ENCODE data around the gene SYT1.

The SYT1 gene

DNA sequence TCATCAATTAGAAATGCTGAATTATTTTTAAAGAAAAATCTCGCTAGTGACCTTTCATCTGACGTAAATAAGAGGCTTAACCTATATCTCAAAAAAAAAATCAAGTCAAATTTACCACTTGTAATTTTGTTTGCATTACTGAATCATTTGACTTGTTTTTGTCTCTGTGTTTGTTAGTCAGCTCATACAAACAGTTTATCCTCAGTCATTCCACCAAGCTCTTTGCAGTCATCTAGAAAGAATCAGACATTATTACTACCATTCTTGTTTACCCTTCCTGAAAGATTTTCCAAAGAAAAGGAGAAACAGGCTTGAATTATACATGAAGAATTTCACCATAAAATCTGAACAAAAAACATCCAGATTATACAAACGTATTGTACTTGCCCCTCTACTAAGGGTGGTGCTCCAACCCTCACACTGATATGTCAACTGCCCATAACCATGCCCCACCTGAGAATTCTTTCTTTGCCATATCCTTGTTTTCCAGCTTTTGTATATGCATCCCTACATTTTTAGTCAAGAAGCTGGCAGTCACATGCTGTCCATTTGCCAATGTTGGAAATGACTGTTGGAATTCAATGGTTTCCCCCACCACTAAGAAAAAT, 569.0 kb downstream of the SYT1 start:
- no peak for TF ChIP-seq ZNF274 (IDR thresholded peaks at IDR 0.05; ENCODE audit: low read depth, low read length)
- no peak overlapping the region for H3K4me3 ChIP-seq (ENCODE audit: low read length)

DNA sequence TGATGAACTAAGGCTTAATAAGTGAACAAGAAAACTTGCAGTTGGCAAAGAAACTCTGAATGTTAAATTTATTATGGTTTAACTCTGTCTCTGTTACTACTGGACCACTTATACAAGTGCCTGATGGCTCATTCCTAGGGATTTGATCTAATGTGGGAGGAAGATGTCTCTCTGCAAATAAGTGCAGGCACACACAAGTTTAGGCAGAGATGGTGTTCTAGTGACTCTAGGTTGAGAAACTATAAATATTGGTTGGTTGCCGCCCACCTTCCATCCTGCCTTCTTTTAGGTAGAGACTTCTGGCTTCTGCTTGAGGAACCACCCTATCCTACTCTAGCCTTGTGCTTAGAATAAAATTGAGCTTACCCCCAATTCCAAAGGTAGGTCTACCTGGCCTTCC, 570.0 kb downstream of the SYT1 start:
- no peak for TF ChIP-seq ZNF274 (IDR thresholded peaks at IDR 0.05; ENCODE audit: low read depth, low read length)
- no peak overlapping the region for H3K4me3 ChIP-seq (ENCODE audit: low read length)

DNA sequence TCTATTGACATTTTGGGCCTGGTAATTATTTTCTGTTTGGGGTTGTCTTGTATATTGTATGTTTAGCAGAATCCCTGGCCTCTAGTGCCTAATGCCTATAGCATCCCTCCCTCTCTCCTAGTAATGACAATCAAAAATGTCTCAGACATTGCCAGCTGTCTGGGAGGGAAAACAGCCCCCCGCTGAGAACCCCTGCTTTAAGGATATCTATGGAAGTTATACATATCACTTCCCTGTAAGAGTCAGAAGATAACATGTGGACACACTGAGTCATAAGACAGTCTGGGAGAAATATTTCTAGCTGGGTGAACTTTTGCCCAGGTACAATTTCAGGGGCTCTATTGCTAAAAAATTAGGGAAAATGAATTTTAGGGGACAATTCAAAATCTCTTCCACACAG, 571.2 kb downstream of the SYT1 start:
- no peak overlapping the region for H3K4me3 ChIP-seq (ENCODE audit: low read length)
- TF ChIP-seq ZNF274 (IDR thresholded peaks at IDR 0.05; ENCODE audit: low read depth, low read length) = no peak

DNA sequence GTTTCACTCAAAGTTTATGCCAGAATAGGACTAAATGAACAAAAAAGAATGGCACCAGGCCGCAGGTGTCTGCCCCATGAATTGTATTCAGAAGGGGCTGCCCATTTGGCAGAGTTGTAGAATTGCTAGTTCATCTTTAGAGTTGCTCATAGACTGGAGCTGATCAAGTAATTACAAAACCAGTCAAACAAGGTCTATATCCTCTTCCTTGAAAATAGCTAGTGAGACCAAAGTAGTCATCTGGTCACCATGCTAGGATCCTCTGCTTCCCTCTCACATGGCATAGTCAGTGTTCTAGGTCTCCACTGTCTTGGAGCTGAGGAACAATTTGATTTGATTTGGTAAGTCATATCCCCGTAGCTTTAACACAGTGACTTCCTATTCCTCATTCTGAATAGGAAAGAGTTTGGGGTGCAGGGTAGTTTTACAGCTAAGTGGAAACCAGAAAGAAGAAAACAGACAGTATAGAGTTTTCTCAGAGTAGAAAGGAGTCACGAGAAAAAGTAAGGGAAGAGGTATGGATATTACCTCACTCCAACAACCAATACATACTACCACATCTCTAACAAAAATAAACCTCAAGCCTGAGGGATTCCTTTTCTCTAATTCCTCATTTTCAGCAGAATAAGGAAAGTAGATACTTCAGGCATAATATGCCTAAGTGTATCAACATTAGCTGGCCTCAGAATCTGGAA, 574.1 kb downstream of the SYT1 start:
- no peak overlapping the region for H3K4me3 ChIP-seq (ENCODE audit: low read length)
- TF ChIP-seq ZNF274 (IDR thresholded peaks at IDR 0.05; ENCODE audit: low read depth, low read length) = no peak

DNA sequence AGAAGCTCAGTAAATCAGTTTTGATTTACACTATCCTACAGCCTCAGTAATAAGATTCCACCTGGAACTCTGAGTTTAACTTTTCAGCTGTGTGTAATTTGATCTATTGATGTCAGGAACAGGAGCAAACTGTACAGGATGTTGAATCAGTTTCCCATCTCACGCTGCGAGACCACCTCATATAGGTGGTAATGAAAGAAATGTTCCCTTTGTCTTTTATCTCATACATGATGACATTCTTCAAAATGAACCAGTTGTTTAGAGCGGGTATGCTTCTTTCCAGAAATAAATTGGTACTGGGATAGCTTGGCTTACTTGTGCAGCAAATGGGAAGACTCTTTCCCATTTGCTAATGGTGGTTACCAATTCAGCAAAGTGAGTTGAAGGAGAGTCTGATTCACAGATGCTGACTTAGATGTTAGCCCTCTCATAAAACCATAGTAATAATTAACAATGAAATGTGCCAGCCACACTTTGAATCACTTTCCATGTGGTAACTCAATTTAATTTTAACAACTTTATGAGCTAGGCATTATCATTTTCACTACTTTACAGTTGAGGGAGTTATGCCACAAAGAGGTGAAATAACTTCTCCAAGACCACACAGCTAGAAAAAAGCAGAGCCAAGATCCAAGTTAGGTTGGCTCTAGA, 574.7 kb downstream of the SYT1 start:
- TF ChIP-seq ZNF274 (IDR thresholded peaks at IDR 0.05; ENCODE audit: low read depth, low read length) = no peak
- H3K4me3 ChIP-seq (ENCODE audit: low read length) = no peak overlapping the region

DNA sequence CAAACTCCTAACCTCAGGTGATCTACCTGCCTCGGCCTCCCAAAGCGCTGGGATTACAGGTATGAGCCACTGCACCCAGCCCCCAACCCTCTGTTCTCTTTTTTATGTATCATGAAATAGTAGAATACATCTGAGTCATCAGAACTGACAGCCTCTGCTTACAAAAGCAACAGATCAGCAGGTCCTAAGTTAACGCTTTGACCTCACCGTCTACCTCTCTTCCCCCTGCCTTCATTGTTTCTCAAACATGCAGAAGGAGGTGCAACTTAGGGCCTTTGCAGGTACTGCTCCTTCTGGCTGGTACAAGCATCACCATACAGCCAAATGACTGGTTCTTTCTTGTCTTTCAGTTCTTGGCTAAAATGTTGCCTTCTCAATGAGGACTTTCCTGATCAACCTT, 577.0 kb downstream of the SYT1 start:
- no peak overlapping the region for H3K4me3 ChIP-seq (ENCODE audit: low read length)
- no peak for TF ChIP-seq ZNF274 (IDR thresholded peaks at IDR 0.05; ENCODE audit: low read depth, low read length)

DNA sequence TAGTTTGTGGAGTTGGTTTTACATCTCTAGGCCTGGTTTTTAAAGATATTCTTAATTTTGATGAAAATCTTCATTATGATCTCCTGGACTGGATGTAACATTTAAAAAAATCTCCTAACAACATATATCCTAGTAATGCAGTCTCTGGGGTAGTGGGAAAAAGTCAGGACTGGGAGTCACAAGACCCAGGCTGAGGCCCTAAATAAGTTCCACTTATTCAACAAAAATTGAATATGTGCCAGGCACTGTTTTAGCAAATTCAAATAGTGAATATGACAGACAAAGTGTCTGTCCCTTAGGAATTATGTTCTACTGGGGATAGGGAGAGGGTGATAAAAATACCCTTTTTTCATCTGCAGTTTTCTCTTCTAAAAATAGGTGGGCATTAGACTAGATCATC, 577.8 kb downstream of the SYT1 start:
- no peak overlapping the region for H3K4me3 ChIP-seq (ENCODE audit: low read length)
- TF ChIP-seq ZNF274 (IDR thresholded peaks at IDR 0.05; ENCODE audit: low read depth, low read length) = no peak

DNA sequence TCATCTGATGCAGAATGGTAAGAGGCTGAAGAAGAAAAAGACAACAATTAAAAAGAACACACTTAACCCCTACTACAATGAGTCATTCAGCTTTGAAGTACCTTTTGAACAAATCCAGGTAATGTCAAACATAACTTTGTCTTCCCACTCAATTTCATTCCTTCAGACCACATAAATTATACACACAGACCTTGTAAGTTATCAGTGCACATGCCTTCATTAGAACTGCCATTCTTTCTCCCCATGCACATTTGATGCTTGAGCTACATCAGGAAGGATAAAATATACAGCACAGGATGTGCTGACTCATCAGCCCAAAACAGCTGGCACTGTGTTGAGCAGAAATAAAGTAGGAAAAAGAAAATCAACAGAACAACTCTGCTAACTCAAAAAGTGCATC, 579.5 kb downstream of the SYT1 start:
- no peak overlapping the region for H3K4me3 ChIP-seq (ENCODE audit: low read length)
- TF ChIP-seq ZNF274 (IDR thresholded peaks at IDR 0.05; ENCODE audit: low read depth, low read length) = no peak

DNA sequence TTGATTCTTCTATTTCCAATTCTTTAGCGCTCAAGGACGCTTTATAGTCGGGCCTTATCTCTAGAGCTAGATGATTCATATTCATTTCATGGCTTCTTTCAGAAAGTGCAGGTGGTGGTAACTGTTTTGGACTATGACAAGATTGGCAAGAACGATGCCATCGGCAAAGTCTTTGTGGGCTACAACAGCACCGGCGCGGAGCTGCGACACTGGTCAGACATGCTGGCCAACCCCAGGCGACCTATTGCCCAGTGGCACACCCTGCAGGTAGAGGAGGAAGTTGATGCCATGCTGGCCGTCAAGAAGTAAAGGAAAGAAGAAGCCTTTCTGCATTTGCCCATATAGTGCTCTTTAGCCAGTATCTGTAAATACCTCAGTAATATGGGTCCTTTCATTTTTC, 584.2 kb downstream of the SYT1 start:
- TF ChIP-seq ZNF274 (IDR thresholded peaks at IDR 0.05; ENCODE audit: low read depth, low read length) = no peak
- no peak overlapping the region for H3K4me3 ChIP-seq (ENCODE audit: low read length)

DNA sequence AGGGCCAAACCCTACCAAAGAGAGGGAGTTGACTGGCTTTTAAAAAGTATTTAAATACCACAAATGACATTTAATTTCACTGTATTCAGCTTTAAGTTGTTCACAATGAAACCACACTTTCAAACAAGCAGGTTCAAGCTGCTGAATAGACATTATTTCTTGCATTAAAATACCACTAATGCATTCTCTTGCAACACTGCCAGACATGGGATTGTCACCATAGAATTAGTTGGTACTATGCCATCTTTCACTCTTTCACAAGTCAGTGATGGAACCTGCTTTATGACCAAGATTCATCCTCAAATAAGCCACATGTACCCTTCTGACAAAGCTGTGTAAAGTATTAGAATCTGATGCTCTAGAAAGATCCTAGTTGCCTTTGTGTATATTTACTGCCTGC, 586.8 kb downstream of the SYT1 start:
- TF ChIP-seq ZNF274 (IDR thresholded peaks at IDR 0.05; ENCODE audit: low read depth, low read length) = no peak
- no peak overlapping the region for H3K4me3 ChIP-seq (ENCODE audit: low read length)

DNA sequence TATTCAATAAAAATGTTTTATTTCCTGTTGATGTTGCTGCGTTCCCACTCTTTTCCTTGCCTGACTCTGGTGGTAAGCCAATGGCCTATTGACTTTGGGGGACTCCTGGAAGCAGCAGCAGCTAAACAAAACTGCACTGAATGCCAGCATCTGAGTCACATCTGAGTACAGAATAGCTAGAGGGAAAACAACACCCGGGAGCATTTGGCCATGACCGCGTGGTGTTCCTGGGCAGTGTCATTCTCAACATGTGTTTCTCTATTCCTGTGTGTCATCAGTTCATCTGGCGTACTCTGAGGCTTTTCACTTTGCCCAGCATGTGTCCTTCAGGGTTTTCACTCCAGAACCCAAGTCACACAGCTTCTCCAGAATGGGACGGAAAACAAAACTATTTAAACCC, 587.4 kb downstream of the SYT1 start:
- no peak overlapping the region for H3K4me3 ChIP-seq (ENCODE audit: low read length)
- no peak for TF ChIP-seq ZNF274 (IDR thresholded peaks at IDR 0.05; ENCODE audit: low read depth, low read length)

DNA sequence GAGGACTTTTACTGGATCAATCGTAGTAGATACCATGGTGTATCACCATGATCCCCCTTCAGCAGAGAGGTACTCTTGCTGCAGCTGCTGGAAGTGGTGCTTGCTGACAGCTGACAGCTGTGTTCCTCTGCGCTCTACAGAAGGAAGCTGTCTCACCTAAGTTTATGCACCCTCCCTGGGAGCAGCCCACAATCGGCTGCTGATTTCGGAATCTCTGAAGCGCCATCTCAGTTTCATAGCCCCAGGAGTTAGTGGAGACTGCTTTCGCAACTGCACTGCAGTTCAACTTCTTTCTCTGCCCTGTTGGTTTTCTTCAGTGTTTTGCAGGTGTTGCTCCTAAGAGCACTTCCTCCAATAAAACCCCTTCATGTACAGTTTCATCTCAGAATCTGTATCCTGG, 588.3 kb downstream of the SYT1 start:
- H3K4me3 ChIP-seq (ENCODE audit: low read length) = no peak overlapping the region
- no peak for TF ChIP-seq ZNF274 (IDR thresholded peaks at IDR 0.05; ENCODE audit: low read depth, low read length)

DNA sequence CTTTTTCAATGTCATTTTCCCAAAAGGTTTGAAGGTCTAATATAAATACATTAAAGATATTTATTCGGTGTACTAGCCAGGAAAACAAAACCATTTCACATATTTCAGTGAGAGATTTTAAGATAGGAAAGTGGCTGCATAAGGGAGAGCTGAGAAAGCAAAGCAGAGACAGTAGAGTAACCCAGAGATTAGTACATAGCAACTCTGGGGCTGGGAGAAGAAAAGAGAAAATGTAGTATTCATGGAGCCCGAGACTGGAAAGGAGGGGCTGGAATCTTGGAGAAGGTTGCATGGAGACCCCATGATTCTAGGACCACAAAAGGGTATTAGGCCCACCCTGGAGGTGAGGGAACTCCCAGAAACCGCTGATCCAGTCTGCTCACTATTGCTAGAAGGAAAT, 589.2 kb downstream of the SYT1 start:
- no peak for TF ChIP-seq ZNF274 (IDR thresholded peaks at IDR 0.05; ENCODE audit: low read depth, low read length)
- no peak overlapping the region for H3K4me3 ChIP-seq (ENCODE audit: low read length)

DNA sequence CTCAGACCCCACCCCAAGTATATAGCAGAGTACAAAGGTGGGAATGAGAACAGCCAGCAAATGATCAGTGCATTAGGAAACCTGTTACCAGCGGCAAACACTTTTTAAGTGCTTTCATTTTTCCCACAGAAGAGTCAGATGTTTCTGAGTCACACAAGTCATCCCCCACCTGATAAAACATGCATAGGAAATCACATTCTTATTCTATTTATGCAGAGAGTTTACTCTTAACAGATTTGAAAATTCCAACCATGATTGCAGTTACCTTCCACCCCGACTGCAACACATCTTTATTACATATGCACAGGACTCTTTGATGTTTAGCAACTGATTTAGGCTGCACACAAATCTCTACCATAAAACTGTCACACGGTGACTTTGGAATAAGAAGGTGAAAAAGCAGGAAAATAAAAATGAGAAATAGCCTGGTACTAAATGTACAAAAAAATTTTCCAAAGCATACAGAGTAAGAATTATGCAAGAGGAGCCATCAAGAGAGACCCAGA, 589.8 kb downstream of the SYT1 start:
- no peak for TF ChIP-seq ZNF274 (IDR thresholded peaks at IDR 0.05; ENCODE audit: low read depth, low read length)
- no peak overlapping the region for H3K4me3 ChIP-seq (ENCODE audit: low read length)

DNA sequence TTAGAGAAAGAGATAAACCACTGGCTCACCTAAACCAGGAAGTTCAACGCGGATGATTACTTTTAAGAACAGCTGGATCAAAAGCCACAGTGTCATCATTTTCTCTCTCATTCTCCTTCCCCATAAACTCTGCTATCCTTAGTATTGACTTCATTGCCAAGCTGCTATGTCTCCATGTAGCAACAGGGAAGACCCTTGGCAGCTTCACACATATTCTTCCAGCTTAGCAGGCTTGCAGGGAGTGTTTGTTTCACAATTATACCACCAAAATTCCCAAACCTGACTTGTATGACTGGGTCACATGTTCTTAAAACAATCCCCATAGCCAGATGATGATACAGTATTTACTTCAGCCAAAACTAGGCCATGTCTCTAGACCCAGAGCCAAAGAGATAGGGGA, 590.7 kb downstream of the SYT1 start:
- no peak for TF ChIP-seq ZNF274 (IDR thresholded peaks at IDR 0.05; ENCODE audit: low read depth, low read length)

More for the DNA sequence above, 590.7 kb downstream of the SYT1 start:
- H3K4me3 ChIP-seq (ENCODE audit: low read length) = no peak overlapping the region

Data from GM08714 (cell line).